Smooth muscle cell (in vitro differentiated cells): ENCODE data around the gene CDK2AP2. TPM values are rescaled to one million over a fixed set of nuclear protein-coding genes. Genes with fewer than 3 reads are reported as not detected.
"Not testable (repeated sequence)": the region's sequence is repeated elsewhere in the genome, so short reads cannot be mapped to it uniquely, and the experiment has no call there.

Experiments
- DNase-seq: peaks from one replicate; lab custom pipeline; 2025; ENCODE audit not compliant: unreplicated experiment; lab: John Stamatoyannopoulos, UW
- H2AFZ ChIP-seq: fragments of 200-600 bp; sonication (generic); 2 replicates; pipeline ENCODE4 v1.6.0; 2016; ENCODE audit warnings: antibody characterized with exemption, low read depth, mild to moderate bottlenecking
- H3F3A ChIP-seq: fragments of 200-600 bp; sonication (generic); 2 replicates; pipeline ENCODE4 v1.6.0; 2017; ENCODE audit warnings: antibody characterized with exemption, low read depth
- H3K27ac ChIP-seq: fragments of 200-600 bp; sonication (generic); 2 replicates; pipeline ENCODE4 v1.5.1; 2016; ENCODE audit warnings: low read depth, mild to moderate bottlenecking
- H3K27me3 ChIP-seq: fragments of 200-600 bp; sonication (generic); 2 replicates; pipeline ENCODE4 v1.6.1; 2016; ENCODE audit warnings: low read depth, mild to moderate bottlenecking
- H3K36me3 ChIP-seq: fragments of 200-600 bp; sonication (generic); 2 replicates; pipeline ENCODE4 v1.5.1; 2016; ENCODE audit warnings: low read depth
- H3K4me1 ChIP-seq: fragments of 200-600 bp; sonication (generic); 2 replicates; pipeline ENCODE4 v1.5.1; 2016; ENCODE audit warnings: low read depth
- H3K4me2 ChIP-seq: fragments of 200-600 bp; sonication (generic); 2 replicates; pipeline ENCODE4 v1.6.0; 2016; ENCODE audit warnings: mild to moderate bottlenecking
- H3K4me3 ChIP-seq: fragments of 200-600 bp; sonication (generic); 2 replicates; pipeline ENCODE4 v1.5.1; 2016; ENCODE audit warnings: mild to moderate bottlenecking
- H3K79me2 ChIP-seq: fragments of 200-600 bp; sonication (generic); 2 replicates; pipeline ENCODE4 v1.6.0; 2016; ENCODE audit warnings: low read depth, mild to moderate bottlenecking
- H3K9ac ChIP-seq: fragments of 200-600 bp; sonication (generic); 2 replicates; pipeline ENCODE4 v1.6.0; 2016; ENCODE audit warnings: low read depth
- H3K9me3 ChIP-seq: fragments of 200-600 bp; sonication (generic); replicated peaks from 2 replicates; pipeline ENCODE4 v1.5.1; 2016; ENCODE audit warnings: low read depth
- H4K20me1 ChIP-seq: fragments of 200-600 bp; sonication (generic); 2 replicates; pipeline ENCODE4 v1.6.0; 2016; ENCODE audit warnings: low read depth
- CTCF ChIP-seq: fragments of 200-600 bp; sonication (generic); IDR thresholded peaks from 2 replicates; pipeline ENCODE4 v1.5.1; 2017; ENCODE audit warnings: borderline replicate concordance, mild to moderate bottlenecking, antibody characterized with exemption; ENCODE audit not compliant: insufficient read depth, poor library complexity, severe bottlenecking
- whole genome bisulfite sequencing: methylation state at CpG from one replicate; pipeline ENCODE4 v1.1.7; 2016; ENCODE audit warnings: low lambda C conversion rate; 5-methylcytosine and 5-hydroxymethylcytosine counted together
- polyA plus RNA-seq: library from polyadenylated mRNA; unstranded; fragments of >200 nt; fragmentation: Nextera tagmentation; extraction: Ambion mirVana; gene quantifications from 2 replicates; pipeline ENCODE4 v1.2.1, GENCODE V29; 2016
- total RNA-seq: library from RNA; depleted of rRNA; stranded (reverse); fragments of >200 nt; gene quantifications from 2 replicates; pipeline ENCODE4 v1.2.3, GENCODE V29; 2014

CDK2AP2 gene
- total and polyA plus RNA-seq, 2 experiments from 2014 or later: 34.0 to 101 TPM

DNA sequence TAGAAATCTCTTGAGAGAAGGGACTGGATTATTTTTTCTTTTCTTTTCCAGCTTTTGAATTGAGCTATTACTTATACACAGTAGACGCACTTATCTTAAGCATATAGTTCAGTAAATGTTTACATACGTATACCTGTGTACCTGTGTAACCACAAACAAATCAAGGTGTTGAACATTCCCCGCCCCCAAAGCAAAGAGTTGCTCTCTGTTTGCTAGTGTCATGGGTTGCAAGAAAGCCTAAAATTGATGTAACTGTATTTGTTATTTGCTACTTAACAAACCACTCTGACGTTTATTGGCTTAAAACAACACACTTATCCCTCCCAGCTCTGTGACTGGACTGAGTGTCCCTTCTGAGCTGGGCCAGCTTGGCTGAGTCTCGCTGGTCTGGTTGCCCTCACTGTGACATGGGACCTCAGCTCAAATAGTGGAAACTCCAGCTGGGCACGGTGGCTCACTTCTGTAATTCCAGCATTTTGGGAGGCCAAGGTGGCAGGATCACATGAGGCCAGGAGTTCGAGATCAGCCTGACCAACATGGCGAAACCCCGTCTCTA lies 40.7 kb upstream of the CDK2AP2 start:
- Histone ChIP-seq H3K27me3 (no peaks in the 10 kb centered on the region), H3K4me1 (no peaks in the 10 kb centered on the region), H3K36me3 (no peaks in the 10 kb centered on the region), H3K4me3 (no peak overlapping the region), H2AFZ (no peak overlapping the region), H3K4me2 (no peak overlapping the region), H3K79me2 (no peaks in the 10 kb centered on the region), H3F3A (no peaks in the 10 kb centered on the region), H3K27ac (no peak overlapping the region), H3K9me3 (no peaks in the 10 kb centered on the region), H4K20me1 (no peaks in the 10 kb centered on the region), H3K9ac (no peak overlapping the region)
- WGBS: 94% methylated on average over 9 of the region's 9 CpGs
- DNase-seq: no peak
- no peak for TF ChIP-seq CTCF

- not testable (repeated sequence) for H2AFZ ChIP-seq, H4K20me1 ChIP-seq, H3K36me3 ChIP-seq, H3F3A ChIP-seq, H3K79me2 ChIP-seq, H3K9me3 ChIP-seq, H3K4me3 ChIP-seq, H3K4me2 ChIP-seq, H3K4me1 ChIP-seq, H3K9ac ChIP-seq, DNase-seq, H3K27me3 ChIP-seq, H3K27ac ChIP-seq
- 92% methylated on average over 4 of the region's 4 CpGs for WGBS
Measured at GRCh38 chr11:67548112-67548511, 40.1 kb upstream of the CDK2AP2 start.

GRCh38 chr11:67545280-67545679 lies 37.3 kb upstream of the CDK2AP2 start:
- Histone ChIP-seq H3K36me3 (no peaks in the 10 kb centered on the region), H3K79me2 (no peaks in the 10 kb centered on the region), H3K27me3 (no peaks in the 10 kb centered on the region), H3K9ac (no peak overlapping the region), H4K20me1 (no peaks in the 10 kb centered on the region), H3K4me1 (no peaks in the 10 kb centered on the region), H3K27ac (no peak overlapping the region), H3K4me3 (no peak overlapping the region), H3K4me2 (no peak overlapping the region), H3K9me3 (no peaks in the 10 kb centered on the region), H3F3A (no peaks in the 10 kb centered on the region), H2AFZ (no peak overlapping the region)
- WGBS: 83% methylated on average over 8 of the region's 8 CpGs
- DNase-seq: no peak
- no peak for TF ChIP-seq CTCF

GRCh38 chr11:67544616-67545242 lies 36.8 kb upstream of the CDK2AP2 start:
- no peaks in the 10 kb centered on the region for H3K79me2 ChIP-seq
- H3K9ac ChIP-seq: no peak overlapping the region
- H3K4me1 ChIP-seq: no peaks in the 10 kb centered on the region
- no peaks in the 10 kb centered on the region for H3K9me3 ChIP-seq
- H3K27ac ChIP-seq: no peak overlapping the region
- no peak for TF ChIP-seq CTCF
- no peak overlapping the region for H3K4me3 ChIP-seq
- H3F3A ChIP-seq: no peaks in the 10 kb centered on the region
- H3K27me3 ChIP-seq: no peaks in the 10 kb centered on the region
- H4K20me1 ChIP-seq: no peaks in the 10 kb centered on the region
- no peak overlapping the region for H2AFZ ChIP-seq
- no peak overlapping the region for H3K4me2 ChIP-seq
- WGBS: 93% methylated on average over 10 of the region's 10 CpGs
- no peaks in the 10 kb centered on the region for H3K36me3 ChIP-seq
- DNase-seq: no peak
